Lower leg skin (tissue), 3 donors: ENCODE data around the gene RBM48.

Experiments used
- CTCF ChIP-seq, 3 donors: fragments of 450-650 bp; IDR thresholded peaks; one replicate each; pipeline ENCODE4 v1.5.1; 2016; ENCODE audit warnings: antibody characterized with exemption in 3 of 3, mild to moderate bottlenecking in 3 of 3, moderate library complexity in 2 of 3
- POLR2A ChIP-seq, 2 donors: fragments of 450-650 bp; IDR thresholded peaks; one replicate each; pipeline ENCODE4 v1.6.1; 2016 to 2017; ENCODE audit warnings: antibody characterized with exemption in 2 of 2, mild to moderate bottlenecking in 1 of 2, moderate library complexity in 1 of 2

GRCh38 chr7:92506363-92506762 lies 22.2 kb upstream of the RBM48 start:
- TF ChIP-seq POLR2A (IDR thresholded peaks at IDR 0.05), result no peak
- no peak for TF ChIP-seq CTCF (IDR thresholded peaks at IDR 0.05)
